Fibroblast of pulmonary artery (primary cell): ENCODE data around the gene SLC39A7.

ENCODE experiments used
- DNase-seq: peaks from one replicate; pipeline ENCODE4 v3.0.0-alpha.2; 2010; ENCODE audit warnings: low read depth
- H3K4me3 ChIP-seq: replicated peaks from 2 replicates; pipeline ENCODE4 v1.5.1; 2011; ENCODE audit warnings: low read depth, mild to moderate bottlenecking, control low read depth, low read length, moderate library complexity
- CTCF ChIP-seq: IDR thresholded peaks from 2 replicates; pipeline ENCODE4 v1.5.1; 2011; ENCODE audit warnings: mild to moderate bottlenecking, control low read depth, low read length, inconsistent platforms; ENCODE audit errors: missing control alignments

Gene SLC39A7

GRCh38 chr6:33175436-33176069 is 25.1 kb upstream of the SLC39A7 start:
- H3K4me3 ChIP-seq, result no peak overlapping the region
- TF ChIP-seq CTCF, result no peak
- DNase-seq, result no peak

- no peak for TF ChIP-seq CTCF
- H3K4me3 ChIP-seq, result no peak overlapping the region
- DNase-seq, result no peak
Measured at GRCh38 chr6:33176906-33177305, 23.8 kb upstream of the SLC39A7 start.

- no peak for DNase-seq
- TF ChIP-seq CTCF, result no peak
- no peak overlapping the region for H3K4me3 ChIP-seq
Measured at GRCh38 chr6:33177552-33178446, 22.9 kb upstream of the SLC39A7 start.

- TF ChIP-seq CTCF, result no peak
- H3K4me3 ChIP-seq, result no peak overlapping the region
- no peak for DNase-seq
Measured at GRCh38 chr6:33178755-33179475, 21.8 kb upstream of the SLC39A7 start.

- no peak for TF ChIP-seq CTCF
- H3K4me3 ChIP-seq, result no peak overlapping the region
- no peak for DNase-seq
Measured at GRCh38 chr6:33181141-33181540, 19.5 kb upstream of the SLC39A7 start.

GRCh38 chr6:33183071-33183683 is 17.5 kb upstream of the SLC39A7 start:
- DNase-seq, result no peak
- no peak overlapping the region for H3K4me3 ChIP-seq
- TF ChIP-seq CTCF, result no peak
